Neuronal stem cell (in vitro differentiated cells): ENCODE measurements around the gene INSYN1.

ENCODE experiments used
- DNase-seq: peaks from one replicate; pipeline ENCODE4 v3.0.0-alpha.2; 2013; ENCODE audit warnings: low spot score
- H2AFZ ChIP-seq: one replicate; pipeline ENCODE4 v1.6.1; 2013; ENCODE audit warnings: mild to moderate bottlenecking, low read length, inconsistent platforms
- H2AK5ac ChIP-seq: 2 replicates; pipeline ENCODE4 v1.6.1; 2013; ENCODE audit warnings: low read depth, mild to moderate bottlenecking, inconsistent platforms, low read length, moderate library complexity, mixed read lengths
- H2BK120ac ChIP-seq: 2 replicates; pipeline ENCODE4 v1.6.1; 2013; ENCODE audit warnings: low read depth, mild to moderate bottlenecking, inconsistent platforms, low read length, moderate library complexity, mixed read lengths
- H2BK12ac ChIP-seq: one replicate; pipeline ENCODE4 v1.6.1; 2013; ENCODE audit warnings: low read length, inconsistent platforms
- H2BK15ac ChIP-seq: 2 replicates; pipeline ENCODE4 v1.6.1; 2013; ENCODE audit warnings: mild to moderate bottlenecking, low read length, inconsistent platforms, mixed read lengths
- H2BK5ac ChIP-seq: one replicate; pipeline ENCODE4 v1.6.1; 2013; ENCODE audit warnings: inconsistent platforms, mild to moderate bottlenecking, low read length, moderate library complexity
- H3K14ac ChIP-seq: one replicate; pipeline ENCODE4 v1.6.1; 2013; ENCODE audit warnings: low read length, inconsistent platforms
- H3K18ac ChIP-seq: 2 replicates; pipeline ENCODE4 v1.6.1; 2013; ENCODE audit warnings: low read length, inconsistent platforms
- H3K23ac ChIP-seq: 2 replicates; pipeline ENCODE4 v1.6.1; 2013; ENCODE audit warnings: low read depth, mild to moderate bottlenecking, mixed read lengths, low read length, inconsistent platforms; ENCODE audit not compliant: poor library complexity
- H3K27ac ChIP-seq: replicated peaks from 3 replicates; pipeline ENCODE4 v1.5.1; 2013; ENCODE audit warnings: low read length, inconsistent platforms
- H3K27me3 ChIP-seq, 3 experiments: 2 replicates each; pipeline ENCODE4 v1.6.1; 2013; ENCODE audit warnings: low read length in 3 of 3, mild to moderate bottlenecking in 2 of 3, inconsistent platforms in 1 of 3, low read depth in 1 of 3, mixed read lengths in 1 of 3, moderate library complexity in 1 of 3; ENCODE audit not compliant: control insufficient read depth in 3 of 3, insufficient read depth in 3 of 3
- H3K36me3 ChIP-seq, 2 donors: replicated peaks in 1 of 2; 2 replicates each; pipeline ENCODE4 v1.6.1; 2013; ENCODE audit warnings: low read length in 2 of 2; ENCODE audit not compliant: control insufficient read depth in 2 of 2, insufficient read depth in 2 of 2
- H3K4ac ChIP-seq: 2 replicates; pipeline ENCODE4 v1.6.1; 2013; ENCODE audit warnings: inconsistent platforms, mild to moderate bottlenecking, low read length, moderate library complexity
- H3K4me1 ChIP-seq, 2 donors: 1 replicate in 1 of 2; 2 replicates in 1 of 2; pipeline ENCODE4 v1.6.1; 2013; ENCODE audit warnings: low read length in 2 of 2, low read depth in 1 of 2; ENCODE audit not compliant: control insufficient read depth in 2 of 2, insufficient read depth in 1 of 2
- H3K4me2 ChIP-seq: one replicate; pipeline ENCODE4 v1.6.1; 2013; ENCODE audit warnings: mild to moderate bottlenecking, low read length, inconsistent platforms; ENCODE audit not compliant: insufficient read depth, poor library complexity, severe bottlenecking
- H3K4me3 ChIP-seq, 2 donors: 2 replicates each; pipeline ENCODE4 v1.5.1; 2013; ENCODE audit warnings: low read length in 2 of 2, mild to moderate bottlenecking in 2 of 2, inconsistent platforms in 1 of 2, moderate library complexity in 1 of 2
- H3K79me1 ChIP-seq: one replicate; pipeline ENCODE4 v1.6.1; 2013; ENCODE audit warnings: low read depth, mild to moderate bottlenecking, inconsistent platforms, low read length, moderate library complexity
- H3K9ac ChIP-seq: one replicate; pipeline ENCODE4 v1.6.1; 2013; ENCODE audit warnings: mild to moderate bottlenecking, low read depth, low read length, inconsistent platforms; ENCODE audit not compliant: poor library complexity
- H3K9me3 ChIP-seq, 2 donors: replicated peaks in 1 of 2; 2 replicates each; pipeline versions ENCODE3 to v1.6.1; 2013; ENCODE audit warnings: low read length in 2 of 2, mild to moderate bottlenecking in 2 of 2, inconsistent platforms in 1 of 2, low read depth in 1 of 2, mixed read lengths in 1 of 2, moderate library complexity in 1 of 2; ENCODE audit not compliant: control insufficient read depth in 2 of 2, insufficient read depth in 1 of 2
- H4K8ac ChIP-seq: one replicate; pipeline ENCODE4 v1.6.1; 2013; ENCODE audit warnings: low read depth, mild to moderate bottlenecking, inconsistent platforms, low read length, moderate library complexity
- H4K91ac ChIP-seq: one replicate; pipeline ENCODE4 v1.6.1; 2013; ENCODE audit warnings: low read length, low read depth, mild to moderate bottlenecking, inconsistent platforms; ENCODE audit not compliant: poor library complexity
- WGBS, 2 donors: extraction: QIAGEN DNeasy Blood & Tissue Kit; methylation state at CpG; one replicate each; pipeline ENCODE4 v1.1.7; 2013; ENCODE audit warnings: missing lambda C conversion rate in 2 of 2, mixed read lengths in 1 of 2; ENCODE audit not compliant: insufficient read length in 2 of 2, insufficient replicate concordance in 1 of 2; ENCODE audit errors: extremely low coverage in 2 of 2; 5-methylcytosine and 5-hydroxymethylcytosine counted together

The INSYN1 gene

GRCh38 chr15:73799466-73799865 is 46.3 kb upstream of the INSYN1 start:
- no peak overlapping the region for H2BK120ac ChIP-seq
- no peak overlapping the region for H3K27ac ChIP-seq
- no peak overlapping the region for H2BK15ac ChIP-seq
- H3K14ac ChIP-seq, result no peak overlapping the region
- H3K27me3 ChIP-seq, result peaks cover 0 to 42% (median 0%) of the 10 kb centered on the region in 3 experiments
- H3K18ac ChIP-seq, result peak overlapping the region; percentile 72
- H3K36me3 ChIP-seq, result no peaks in the 10 kb centered on the region
- no peaks in the 10 kb centered on the region for H3K79me1 ChIP-seq
- no CpG with 5 or more reads among the region's 4 CpGs for WGBS, 2 donors
- no peak overlapping the region for H4K8ac ChIP-seq
- no peak overlapping the region for H4K91ac ChIP-seq
- no peak overlapping the region for H2AFZ ChIP-seq
- H2BK5ac ChIP-seq, result no peak overlapping the region
- no peaks in the 10 kb centered on the region for H3K9me3 ChIP-seq
- no peak overlapping the region for H3K4me3 ChIP-seq
- H3K4me2 ChIP-seq, result no peak overlapping the region
- H3K23ac ChIP-seq, result no peak overlapping the region
- no peak overlapping the region for H2BK12ac ChIP-seq
- H3K4me1 ChIP-seq, result peaks cover 4 to 9% of the 10 kb centered on the region in 2 donors
- peak overlapping the region; percentile 37 for H2AK5ac ChIP-seq
- no peak for DNase-seq
- no peak overlapping the region for H3K4ac ChIP-seq
- no peak overlapping the region for H3K9ac ChIP-seq

- no peak overlapping the region for H3K9ac ChIP-seq
- no peak overlapping the region for H4K8ac ChIP-seq
- H3K18ac ChIP-seq, result no peak overlapping the region
- H3K14ac ChIP-seq, result no peak overlapping the region
- H2AK5ac ChIP-seq, result no peak overlapping the region
- peaks cover 4 to 9% of the 10 kb centered on the region in 2 donors for H3K4me1 ChIP-seq
- WGBS, 2 donors, result no CpG with 5 or more reads among the region's 14 CpGs
- no peak overlapping the region for H3K4ac ChIP-seq
- H2BK12ac ChIP-seq, result no peak overlapping the region
- H2BK5ac ChIP-seq, result no peak overlapping the region
- H3K27me3 ChIP-seq, result peaks cover 0 to 34% (median 0%) of the 10 kb centered on the region in 3 experiments
- no peak overlapping the region for H2BK120ac ChIP-seq
- no peak overlapping the region for H3K4me2 ChIP-seq
- H4K91ac ChIP-seq, result no peak overlapping the region
- no peak overlapping the region for H2BK15ac ChIP-seq
- no peak overlapping the region for H3K23ac ChIP-seq
- no peaks in the 10 kb centered on the region for H3K36me3 ChIP-seq
- H2AFZ ChIP-seq, result no peak overlapping the region
- no peak overlapping the region for H3K4me3 ChIP-seq
- no peaks in the 10 kb centered on the region for H3K9me3 ChIP-seq
- no peak overlapping the region for H3K27ac ChIP-seq
- H3K79me1 ChIP-seq, result no peaks in the 10 kb centered on the region
- no peak for DNase-seq
Observed at GRCh38 chr15:73797366-73798158, 44.4 kb upstream of the INSYN1 start.

- no peak overlapping the region for H3K18ac ChIP-seq
- no peak overlapping the region for H3K4me3 ChIP-seq
- peaks cover 4 to 9% of the 10 kb centered on the region in 2 donors for H3K4me1 ChIP-seq
- no peak overlapping the region for H2BK120ac ChIP-seq
- WGBS, 2 donors, result no CpG with 5 or more reads among the region's 11 CpGs
- no peak overlapping the region for H2AFZ ChIP-seq
- H2BK5ac ChIP-seq, result no peak overlapping the region
- no peaks in the 10 kb centered on the region for H3K79me1 ChIP-seq
- no peaks in the 10 kb centered on the region for H3K9me3 ChIP-seq
- no peak overlapping the region for H3K27ac ChIP-seq
- no peak overlapping the region for H3K23ac ChIP-seq
- DNase-seq, result no peak
- no peaks in the 10 kb centered on the region for H3K36me3 ChIP-seq
- H3K14ac ChIP-seq, result peak overlapping the region; percentile 12
- peak overlapping the region; percentile 24 for H2AK5ac ChIP-seq
- no peak overlapping the region for H2BK12ac ChIP-seq
- no peak overlapping the region for H3K4ac ChIP-seq
- no peak overlapping the region for H2BK15ac ChIP-seq
- H3K4me2 ChIP-seq, result no peak overlapping the region
- no peak overlapping the region for H3K9ac ChIP-seq
- H4K8ac ChIP-seq, result no peak overlapping the region
- peaks cover 0 to 28% (median 0%) of the 10 kb centered on the region in 3 experiments for H3K27me3 ChIP-seq
- H4K91ac ChIP-seq, result no peak overlapping the region
Observed at GRCh38 chr15:73796331-73796831, 43.2 kb upstream of the INSYN1 start.

- no peak overlapping the region for H3K23ac ChIP-seq
- no peaks in the 10 kb centered on the region for H3K9me3 ChIP-seq
- no peak overlapping the region for H2BK12ac ChIP-seq
- H2AK5ac ChIP-seq, result no peak overlapping the region
- H2BK5ac ChIP-seq, result no peak overlapping the region
- no peak overlapping the region for H2BK120ac ChIP-seq
- no peaks in the 10 kb centered on the region for H3K36me3 ChIP-seq
- no peak overlapping the region for H2BK15ac ChIP-seq
- H3K27me3 ChIP-seq, result peaks cover 0 to 26% (median 0%) of the 10 kb centered on the region in 3 experiments
- WGBS, 2 donors, result no CpG with 5 or more reads among the region's 6 CpGs
- no peak overlapping the region for H2AFZ ChIP-seq
- H3K4me3 ChIP-seq, result no peak overlapping the region
- no peak overlapping the region for H3K14ac ChIP-seq
- H3K79me1 ChIP-seq, result no peaks in the 10 kb centered on the region
- H3K27ac ChIP-seq, result no peak overlapping the region
- no peak overlapping the region for H3K9ac ChIP-seq
- peaks cover 0 to 3% of the 10 kb centered on the region in 2 donors for H3K4me1 ChIP-seq
- H3K4me2 ChIP-seq, result no peak overlapping the region
- DNase-seq, result no peak
- H3K4ac ChIP-seq, result no peak overlapping the region
- H3K18ac ChIP-seq, result no peak overlapping the region
- H4K91ac ChIP-seq, result no peak overlapping the region
- H4K8ac ChIP-seq, result no peak overlapping the region
Observed at GRCh38 chr15:73794443-73795133, 41.4 kb upstream of the INSYN1 start.
